GM21515 (cell line): Measurements from ENCODE around the gene PCDH9.
"Not testable (repeated sequence)": the region's sequence is repeated elsewhere in the genome, so short reads cannot be mapped to it uniquely, and the experiment has no call there.

ENCODE experiments used
- ATAC-seq: cut with Tn5 transposase; IDR thresholded peaks from one replicate; pipeline ENCODE4 v1.9.1; 2021; ENCODE audit not compliant: unreplicated experiment

PCDH9 gene

GRCh38 chr13:66624302-66624701, 605.8 kb downstream of the PCDH9 start:
- ATAC-seq, result no peak

GRCh38 chr13:66623129-66623820, 606.9 kb downstream of the PCDH9 start:
- ATAC-seq, result no peak

GRCh38 chr13:66621906-66622447, 608.2 kb downstream of the PCDH9 start:
- ATAC-seq, result not testable (repeated sequence)

- no peak for ATAC-seq
These were observed 611.4 kb downstream of the PCDH9 start for GRCh38 chr13:66618702-66619101.

GRCh38 chr13:66617786-66618185, 612.4 kb downstream of the PCDH9 start:
- ATAC-seq, result no peak

- ATAC-seq, result no peak
These were observed 617.2 kb downstream of the PCDH9 start for GRCh38 chr13:66612983-66613382.

GRCh38 chr13:66586489-66586888, 643.6 kb downstream of the PCDH9 start:
- ATAC-seq, result no peak

- ATAC-seq, result no peak
These were observed 644.4 kb downstream of the PCDH9 start for GRCh38 chr13:66585669-66586203.

- no peak for ATAC-seq
These were observed 648.5 kb downstream of the PCDH9 start for GRCh38 chr13:66581675-66582074.

- no peak for ATAC-seq
These were observed 651.8 kb downstream of the PCDH9 start for GRCh38 chr13:66578305-66578704.

- ATAC-seq, result no peak
These were observed 652.8 kb downstream of the PCDH9 start for GRCh38 chr13:66577358-66577757.

- ATAC-seq, result no peak
These were observed 653.8 kb downstream of the PCDH9 start for GRCh38 chr13:66576381-66576780.

GRCh38 chr13:66574606-66575005, 655.5 kb downstream of the PCDH9 start:
- ATAC-seq, result no peak

- no peak for ATAC-seq
These were observed 662.1 kb downstream of the PCDH9 start for GRCh38 chr13:66567899-66568612.

GRCh38 chr13:66565279-66565678, 664.9 kb downstream of the PCDH9 start:
- ATAC-seq, result no peak

- ATAC-seq, result no peak
These were observed 667.1 kb downstream of the PCDH9 start for GRCh38 chr13:66563076-66563475.

- no peak for ATAC-seq
These were observed 668.1 kb downstream of the PCDH9 start for GRCh38 chr13:66562054-66562453.

- no peak for ATAC-seq
These were observed 669.1 kb downstream of the PCDH9 start for GRCh38 chr13:66560991-66561390.

- ATAC-seq, result no peak
These were observed 669.9 kb downstream of the PCDH9 start for GRCh38 chr13:66560189-66560588.

GRCh38 chr13:66559093-66559492, 671.0 kb downstream of the PCDH9 start:
- ATAC-seq, result no peak

GRCh38 chr13:66558506-66558905, 671.6 kb downstream of the PCDH9 start:
- no peak for ATAC-seq

- ATAC-seq, result no peak
These were observed 672.8 kb downstream of the PCDH9 start for GRCh38 chr13:66557357-66557756.
